H9 (cell line): ENCODE results near the gene FAF1. TPM values are rescaled to one million over a fixed set of nuclear protein-coding genes. Genes with fewer than 3 reads are reported as not detected.

Source experiments
- DNase-seq: peaks from one replicate; pipeline ENCODE4 v3.0.0-alpha.2; 2017
- H2AFZ ChIP-seq: one replicate; pipeline ENCODE4 v1.6.1; 2013; ENCODE audit warnings: mild to moderate bottlenecking, low read length, control low read depth, moderate library complexity
- H2AK5ac ChIP-seq: 2 replicates; pipeline ENCODE4 v1.6.1; 2013; ENCODE audit warnings: low read length, control low read depth, mixed read lengths; ENCODE audit not compliant: insufficient read length
- H2BK120ac ChIP-seq: one replicate; pipeline ENCODE4 v1.6.1; 2013; ENCODE audit warnings: low read depth, mild to moderate bottlenecking, low read length, control low read depth, inconsistent platforms; ENCODE audit not compliant: poor library complexity, severe bottlenecking
- H2BK12ac ChIP-seq: 2 replicates; pipeline ENCODE4 v1.6.1; 2013; ENCODE audit warnings: low read length, control low read depth, mixed read lengths, low read depth; ENCODE audit not compliant: insufficient read length
- H2BK15ac ChIP-seq: 2 replicates; pipeline ENCODE4 v1.6.1; 2013; ENCODE audit warnings: low read depth, low read length, control low read depth
- H2BK20ac ChIP-seq: one replicate; pipeline ENCODE4 v1.6.1; 2013; ENCODE audit warnings: low read depth, mild to moderate bottlenecking, low read length, control low read depth, inconsistent platforms; ENCODE audit not compliant: poor library complexity, severe bottlenecking
- H2BK5ac ChIP-seq: 2 replicates; pipeline ENCODE4 v1.6.1; 2013; ENCODE audit warnings: low read length, control low read depth, mixed read lengths; ENCODE audit not compliant: insufficient read length
- H3K14ac ChIP-seq: 2 replicates; pipeline ENCODE4 v1.6.1; 2013; ENCODE audit warnings: low read length, control low read depth; ENCODE audit not compliant: insufficient read depth
- H3K18ac ChIP-seq: 2 replicates; pipeline ENCODE4 v1.6.1; 2013; ENCODE audit warnings: low read depth, mild to moderate bottlenecking, mixed read lengths, low read length, control low read depth; ENCODE audit not compliant: insufficient read length
- H3K23ac ChIP-seq: 2 replicates; pipeline ENCODE4 v1.6.1; 2013; ENCODE audit warnings: low read length, control low read depth, mixed read lengths, low read depth; ENCODE audit not compliant: insufficient read length
- H3K23me2 ChIP-seq: 2 replicates; pipeline ENCODE4 v1.6.1; 2013; ENCODE audit warnings: low read depth, mild to moderate bottlenecking, mixed read lengths, low read length, control low read depth; ENCODE audit not compliant: insufficient read length, poor library complexity, severe bottlenecking
- H3K27ac ChIP-seq: 2 replicates; pipeline ENCODE4 v1.5.1; 2013; ENCODE audit warnings: low read length, control low read depth, mixed read lengths, low read depth; ENCODE audit not compliant: insufficient read length
- H3K27me3 ChIP-seq: 2 replicates; pipeline ENCODE4 v1.6.1; 2013; ENCODE audit warnings: low read length, control low read depth, inconsistent platforms; ENCODE audit not compliant: insufficient read depth
- H3K4ac ChIP-seq: 2 replicates; pipeline ENCODE4 v1.6.1; 2013; ENCODE audit warnings: low read depth, mild to moderate bottlenecking, control low read depth, inconsistent platforms, low read length, moderate library complexity
- H3K4me1 ChIP-seq: 2 replicates; pipeline ENCODE4 v1.6.1; 2013; ENCODE audit warnings: low read length, control low read depth, inconsistent platforms; ENCODE audit not compliant: insufficient read depth
- H3K4me2 ChIP-seq: 2 replicates; pipeline ENCODE4 v1.6.1; 2013; ENCODE audit warnings: low read length, control low read depth, mixed read lengths; ENCODE audit not compliant: insufficient read length, insufficient read depth
- H3K56ac ChIP-seq: 2 replicates; pipeline ENCODE4 v1.6.1; 2013; ENCODE audit warnings: low read depth, mild to moderate bottlenecking, mixed read lengths, low read length, control low read depth; ENCODE audit not compliant: insufficient read length
- H3K79me1 ChIP-seq: 2 replicates; pipeline ENCODE4 v1.6.1; 2013; ENCODE audit warnings: low read depth, mild to moderate bottlenecking, moderate library complexity, low read length, control low read depth, inconsistent platforms; ENCODE audit not compliant: insufficient read depth, poor library complexity, severe bottlenecking
- H3K79me2 ChIP-seq: 2 replicates; pipeline ENCODE4 v1.6.1; 2013; ENCODE audit warnings: low read length, control low read depth, inconsistent platforms; ENCODE audit not compliant: insufficient read depth
- H3K9ac ChIP-seq: 2 replicates; pipeline ENCODE4 v1.6.1; 2013; ENCODE audit warnings: low read length, control low read depth, mixed read lengths; ENCODE audit not compliant: insufficient read length; ENCODE audit errors: extremely low read depth
- H3K9me3 ChIP-seq: one replicate; pipeline ENCODE4 v1.6.1; 2013; ENCODE audit warnings: low read depth, low read length, inconsistent platforms; ENCODE audit not compliant: control insufficient read depth
- H3T11ph ChIP-seq: one replicate; pipeline ENCODE4 v1.6.1; 2013; ENCODE audit warnings: mild to moderate bottlenecking, low read length, control low read depth, inconsistent platforms
- H4K20me1 ChIP-seq: one replicate; pipeline ENCODE4 v1.6.1; 2013; ENCODE audit not compliant: control insufficient read depth, insufficient read length, insufficient read depth
- H4K5ac ChIP-seq: 2 replicates; pipeline ENCODE4 v1.6.1; 2013; ENCODE audit warnings: low read depth, mild to moderate bottlenecking, mixed read lengths, low read length, control low read depth; ENCODE audit not compliant: insufficient read length
- H4K8ac ChIP-seq: replicated peaks from 2 replicates; pipeline ENCODE4 v1.6.1; 2013; ENCODE audit warnings: low read length, control low read depth, mixed read lengths, low read depth; ENCODE audit not compliant: insufficient read length
- H4K91ac ChIP-seq: 2 replicates; pipeline ENCODE4 v1.6.1; 2013; ENCODE audit warnings: low read depth, mild to moderate bottlenecking, moderate library complexity, mixed read lengths, low read length, control low read depth; ENCODE audit not compliant: insufficient read length
- H3K27ac Mint-ChIP-seq, 3 experiments: 2 replicates in 2 of 3; 3 replicates in 1 of 3; pipeline ENCODE4 v1.8.0; 2020 to 2021; ENCODE audit warnings: mixed read lengths in 3 of 3, mild to moderate bottlenecking in 1 of 3, moderate library complexity in 1 of 3
- H3K27me3 Mint-ChIP-seq: 2 replicates; pipeline ENCODE4 v1.8.0; 2021; ENCODE audit warnings: low read depth, mild to moderate bottlenecking, moderate library complexity, mixed read lengths
- H3K36me3 Mint-ChIP-seq, 3 experiments: 2 replicates in 2 of 3; 3 replicates in 1 of 3; pipeline ENCODE4 v1.8.0; 2020 to 2021; ENCODE audit warnings: low read depth in 3 of 3, mixed read lengths in 3 of 3; ENCODE audit not compliant: insufficient read depth in 1 of 3
- H3K4me1 Mint-ChIP-seq, 2 experiments: 2 replicates each; pipeline ENCODE4 v1.8.0; 2020; ENCODE audit warnings: mixed read lengths in 2 of 2
- H3K4me3 Mint-ChIP-seq, 2 experiments: 2 replicates in 1 of 2; 3 replicates in 1 of 2; pipeline ENCODE4 v1.8.0; 2020 to 2021; ENCODE audit warnings: mild to moderate bottlenecking in 2 of 2, mixed read lengths in 2 of 2, moderate library complexity in 1 of 2
- H3K9me3 Mint-ChIP-seq, 2 experiments: 2 replicates in 1 of 2; 3 replicates in 1 of 2; pipeline ENCODE4 v1.8.0; 2020; ENCODE audit warnings: mild to moderate bottlenecking in 2 of 2, mixed read lengths in 2 of 2, moderate library complexity in 1 of 2
- CTCF ChIP-seq: fragments of 200-600 bp; sonication (generic); conservative IDR thresholded peaks from 3 replicates; pipeline ENCODE4 v1.8.0; 2021; ENCODE audit warnings: antibody characterized with exemption, mild to moderate bottlenecking
- WGBS: extraction: QIAGEN DNeasy Blood & Tissue Kit; methylation state at CpG from one replicate; pipeline ENCODE4 v1.1.7; 2013; ENCODE audit warnings: missing lambda C conversion rate, low lambda C conversion rate, mixed read lengths; ENCODE audit not compliant: insufficient read length; ENCODE audit errors: extremely low coverage; 5-methylcytosine and 5-hydroxymethylcytosine counted together
- total RNA-seq: library from RNA; stranded (reverse); gene quantifications from 2 replicates; pipeline ENCODE4 v1.2.1, GENCODE V29; 2021

Gene FAF1
- total RNA-seq, 1 experiment from 2014 or later = 60.8 TPM

- Histone ChIP-seq H2BK15ac (no peak overlapping the region), H3K79me2 (no peaks in the 10 kb centered on the region), H3K9ac (no peak overlapping the region), H2BK12ac (no peak overlapping the region), H2BK5ac (no peak overlapping the region), H3K14ac (no peak overlapping the region), H2BK20ac (no peak overlapping the region), H4K8ac (no peak overlapping the region), H3K27ac (no peak overlapping the region), H3K4me1 (no peaks in the 10 kb centered on the region; the same call in 1 of the 2 replicates), H3K56ac (no peak overlapping the region), H4K91ac (no peak overlapping the region), H3K9me3 (no peaks in the 10 kb centered on the region), H3K18ac (no peak overlapping the region), H2AFZ (no peak overlapping the region), H3T11ph (no peak overlapping the region), H3K79me1 (no peaks in the 10 kb centered on the region), H3K27me3 (no peaks in the 10 kb centered on the region), H3K4ac (no peak overlapping the region), H4K20me1 (no peaks in the 10 kb centered on the region), H2AK5ac (no peak overlapping the region), H2BK120ac (no peak overlapping the region), H3K23ac (no peak overlapping the region), H3K23me2 (no peaks in the 10 kb centered on the region), H3K4me2 (no peak overlapping the region), H4K5ac (no peak overlapping the region)
- H3K36me3 Mint-ChIP-seq = no peaks in the 10 kb centered on the region; a peak in 1 of 7 replicates
- H3K4me3 Mint-ChIP-seq = no peak overlapping the region
- H3K27ac Mint-ChIP-seq = no peak overlapping the region
- no CpG with 5 or more reads among the region's 7 CpGs for WGBS
- TF ChIP-seq CTCF = no peak
- no peak for DNase-seq
- H3K9me3 Mint-ChIP-seq = no peaks in the 10 kb centered on the region
- no peaks in the 10 kb centered on the region for H3K27me3 Mint-ChIP-seq
- H3K4me1 Mint-ChIP-seq = peaks cover 16 to 20% of the 10 kb centered on the region in 2 experiments
Measured at GRCh38 chr1:50707824-50708223, 252.2 kb downstream of the FAF1 start.
